H1 (cell line): ENCODE results near the gene SBK1.

Source experiments
- ATF3 ChIP-seq: IDR thresholded peaks from 2 replicates; pipeline ENCODE4 v1.6.1; 2011; ENCODE audit warnings: low read depth, mild to moderate bottlenecking, low read length; ENCODE audit not compliant: insufficient read depth
- CHD1 ChIP-seq: IDR thresholded peaks from 2 replicates; pipeline ENCODE4 v1.6.1; 2012; ENCODE audit warnings: low read depth, low read length, improper control_type of control experiment
- CTCF ChIP-seq, 3 experiments: IDR thresholded peaks; 1 replicate in 2 of 3; 2 replicates in 1 of 3; pipeline versions ENCODE4 v1.5.1 to v1.6.1; 2011; ENCODE audit warnings: low read length in 3 of 3, mild to moderate bottlenecking in 3 of 3, inconsistent platforms in 2 of 3, low read depth in 1 of 3, moderate library complexity in 1 of 3; ENCODE audit not compliant: insufficient read depth in 1 of 3; ENCODE audit errors: control extremely low read depth in 1 of 3
- JUN ChIP-seq: IDR thresholded peaks from 2 replicates; pipeline ENCODE4 v1.6.1; 2011; ENCODE audit warnings: low read depth, mild to moderate bottlenecking, improper control_type of control experiment, low read length
- KDM1A ChIP-seq: fragments of 200-600, 300-600 bp; sonication (generic); IDR thresholded peaks from 2 replicates; pipeline ENCODE4 v1.7.1; 2016; ENCODE audit warnings: mild to moderate bottlenecking, low read length, borderline replicate concordance
- POLR2A ChIP-seq, 2 experiments: IDR thresholded peaks; 1 replicate in 1 of 2; 2 replicates in 1 of 2; pipeline ENCODE4 v1.6.1; 2011; ENCODE audit warnings: low read depth in 2 of 2, low read length in 2 of 2, mild to moderate bottlenecking in 2 of 2; ENCODE audit errors: control extremely low read depth in 1 of 2
- POLR2AphosphoS5 ChIP-seq: IDR thresholded peaks from 2 replicates; pipeline ENCODE4 v1.6.1; 2011; ENCODE audit warnings: low read depth, low read length
- SP2 ChIP-seq: IDR thresholded peaks from 2 replicates; pipeline ENCODE4 v1.6.1; 2012; ENCODE audit warnings: mild to moderate bottlenecking, low read length, inconsistent platforms
- TAF1 ChIP-seq: IDR thresholded peaks from 2 replicates; pipeline ENCODE4 v1.6.1; 2011; ENCODE audit warnings: mild to moderate bottlenecking, low read depth, low read length

GRCh38 chr16:28257256-28257655 lies 35.1 kb upstream of the SBK1 start:
- TF ChIP-seq POLR2A (IDR thresholded peaks at IDR 0.05; ENCODE audit: control extremely low read depth in 1 of 2, low read depth in 2 of 2, low read length in 2 of 2) (no peak), SP2 (no peak), CHD1 (no peak), POLR2AphosphoS5 (no peak), KDM1A (no peak), ATF3 (no peak), JUN (no peak), TAF1 (no peak), CTCF (IDR thresholded peaks at IDR 0.05; ENCODE audit: control extremely low read depth in 1 of 3, insufficient read depth in 1 of 3, low read depth in 1 of 3, low read length in 3 of 3) (no peak)
